ENCODE data around the gene BFSP2.

Gene BFSP2

GRCh38 chr3:133477487-133477886 is 77.6 kb downstream of the BFSP2 start:
- peaks cover 31% of the 10 kb centered on the region for H3K79me2 ChIP-seq (ENCODE audit: insufficient read depth, low read length)
- no peaks in the 10 kb centered on the region for H4K20me1 ChIP-seq (ENCODE audit: low read depth, low read length)
- no peaks in the 10 kb centered on the region for H3K9me2 ChIP-seq (replicated peaks; ENCODE audit: insufficient read depth, low read length)
- peak overlapping the region; percentile 77 for H3K4me2 ChIP-seq (ENCODE audit: low read depth, low read length, poor library complexity, severe bottlenecking)
- no peaks in the 10 kb centered on the region for H3K36me3 ChIP-seq (ENCODE audit: low read length)
- H3K27ac ChIP-seq (ENCODE audit: low read depth, low read length), result peak overlapping the region; percentile 99
- no peaks in the 10 kb centered on the region for H3K9me3 ChIP-seq (ENCODE audit: insufficient read depth, low read length)
- H2AFZ ChIP-seq (ENCODE audit: low read depth, low read length, severe bottlenecking), result no peak overlapping the region
- peaks cover 69% of the 10 kb centered on the region for H3F3A ChIP-seq (ENCODE audit: insufficient read depth)
- peak overlapping the region; percentile 67 for H3K9ac ChIP-seq (ENCODE audit: low read length)
- no peak for TF ChIP-seq EZH2phosphoT487 (conservative IDR thresholded peaks at IDR 0.05; ENCODE audit: low read length)
- TF ChIP-seq CTCF (IDR thresholded peaks at IDR 0.05; ENCODE audit: insufficient read depth, low read length, poor library complexity, severe bottlenecking), result no peak
- no peaks in the 10 kb centered on the region for H3K27me3 ChIP-seq (ENCODE audit: low read length)
- H3K4me3 ChIP-seq (ENCODE audit: insufficient read depth, low read length, poor library complexity, severe bottlenecking), result peak overlapping the region; percentile 32

GRCh38 chr3:133478624-133479023 is 78.8 kb downstream of the BFSP2 start:
- H3K27me3 ChIP-seq (ENCODE audit: low read length), result no peaks in the 10 kb centered on the region
- H2AFZ ChIP-seq (ENCODE audit: low read depth, low read length, severe bottlenecking), result no peak overlapping the region
- H3K36me3 ChIP-seq (ENCODE audit: low read length), result no peaks in the 10 kb centered on the region
- peaks cover 69% of the 10 kb centered on the region for H3F3A ChIP-seq (ENCODE audit: insufficient read depth)
- no peaks in the 10 kb centered on the region for H3K9me3 ChIP-seq (ENCODE audit: insufficient read depth, low read length)
- no peaks in the 10 kb centered on the region for H3K9me2 ChIP-seq (replicated peaks; ENCODE audit: insufficient read depth, low read length)
- H3K4me3 ChIP-seq (ENCODE audit: insufficient read depth, low read length, poor library complexity, severe bottlenecking), result peak overlapping the region; percentile 28
- H3K4me2 ChIP-seq (ENCODE audit: low read depth, low read length, poor library complexity, severe bottlenecking), result peak overlapping the region; percentile 77
- peak overlapping the region; percentile 67 for H3K9ac ChIP-seq (ENCODE audit: low read length)
- TF ChIP-seq CTCF (IDR thresholded peaks at IDR 0.05; ENCODE audit: insufficient read depth, low read length, poor library complexity, severe bottlenecking), result no peak
- TF ChIP-seq EZH2phosphoT487 (conservative IDR thresholded peaks at IDR 0.05; ENCODE audit: low read length), result no peak
- H4K20me1 ChIP-seq (ENCODE audit: low read depth, low read length), result no peaks in the 10 kb centered on the region
- peaks cover 36% of the 10 kb centered on the region for H3K79me2 ChIP-seq (ENCODE audit: insufficient read depth, low read length)
- H3K27ac ChIP-seq (ENCODE audit: low read depth, low read length), result peak overlapping the region; percentile 99

GRCh38 chr3:133479401-133479800 is 79.5 kb downstream of the BFSP2 start:
- peak overlapping the region; percentile 67 for H3K9ac ChIP-seq (ENCODE audit: low read length)

More at GRCh38 chr3:133479401-133479800, 79.5 kb downstream of the BFSP2 start:
- H2AFZ ChIP-seq (ENCODE audit: low read depth, low read length, severe bottlenecking), result no peak overlapping the region
- no peaks in the 10 kb centered on the region for H3K9me3 ChIP-seq (ENCODE audit: insufficient read depth, low read length)
- peaks cover 33% of the 10 kb centered on the region for H3K79me2 ChIP-seq (ENCODE audit: insufficient read depth, low read length)
- H3K4me2 ChIP-seq (ENCODE audit: low read depth, low read length, poor library complexity, severe bottlenecking), result peak overlapping the region; percentile 77
- H3K9me2 ChIP-seq (replicated peaks; ENCODE audit: insufficient read depth, low read length), result no peaks in the 10 kb centered on the region
- H3K4me3 ChIP-seq (ENCODE audit: insufficient read depth, low read length, poor library complexity, severe bottlenecking), result peak overlapping the region; percentile 28
- H3K36me3 ChIP-seq (ENCODE audit: low read length), result peaks cover 2% of the 10 kb centered on the region; the same call in 1 of the 2 replicates
- peaks cover 76% of the 10 kb centered on the region for H3F3A ChIP-seq (ENCODE audit: insufficient read depth)
- H4K20me1 ChIP-seq (ENCODE audit: low read depth, low read length), result no peaks in the 10 kb centered on the region
- TF ChIP-seq CTCF (IDR thresholded peaks at IDR 0.05; ENCODE audit: insufficient read depth, low read length, poor library complexity, severe bottlenecking), result no peak
- no peak for TF ChIP-seq EZH2phosphoT487 (conservative IDR thresholded peaks at IDR 0.05; ENCODE audit: low read length)
- H3K27me3 ChIP-seq (ENCODE audit: low read length), result no peaks in the 10 kb centered on the region
- peak overlapping the region; percentile 99 for H3K27ac ChIP-seq (ENCODE audit: low read depth, low read length)
